GM12891 (cell line): ENCODE data around the gene NXF1.

Experiments
- PAX5 ChIP-seq: IDR thresholded peaks from 2 replicates; pipeline ENCODE4 v1.6.1; 2011; ENCODE audit warnings: low read length, moderate library complexity, mild to moderate bottlenecking; ENCODE audit not compliant: insufficient read depth, severe bottlenecking
- POLR2A ChIP-seq: IDR thresholded peaks from 2 replicates; pipeline ENCODE4 v1.6.1; 2011; ENCODE audit warnings: low read depth, low read length, control low read depth
- POLR2AphosphoS5 ChIP-seq: IDR thresholded peaks from 2 replicates; pipeline ENCODE4 v1.6.1; 2011; ENCODE audit warnings: low read depth, low read length, control low read depth
- POU2F2 ChIP-seq: IDR thresholded peaks from 2 replicates; pipeline ENCODE4 v1.6.1; 2011; ENCODE audit warnings: low read depth, mild to moderate bottlenecking, control low read depth, low read length, moderate library complexity
- SPI1 ChIP-seq: IDR thresholded peaks from 2 replicates; pipeline ENCODE4 v1.6.1; 2011; ENCODE audit warnings: low read depth, low read length, control low read depth
- TAF1 ChIP-seq: IDR thresholded peaks from 2 replicates; pipeline ENCODE4 v1.6.1; 2011; ENCODE audit warnings: low read depth, low read length, control low read depth

GRCh38 chr11:62805961-62806441 is 761 bp upstream of the NXF1 start:
- no peak for TF ChIP-seq POLR2A
- no peak for TF ChIP-seq POLR2AphosphoS5
- TF ChIP-seq TAF1 = no peak
- TF ChIP-seq SPI1 = no peak
- no peak for TF ChIP-seq POU2F2
- TF ChIP-seq PAX5 = no peak
